Stimulated activated CD8-positive, alpha-beta memory T cell treated with anti-CD3 and anti-CD28 coated beads, Interleukin-4, amount 100 ng/mL, for 48 hours (primary cell): ENCODE results near the gene ITPA.
A peak's percentile ranks its signal among the peaks of the same experiment; 100 is the strongest.

Experiments
- DNase-seq: peaks from one replicate; pipeline ENCODE4 v3.0.0-alpha.2; 2020

ITPA gene

GRCh38 chr20:3229798-3230197 is 20.5 kb downstream of the ITPA start:
- DNase-seq, result no peak

- DNase-seq, result no peak
Observed at GRCh38 chr20:3231116-3231515, 21.8 kb downstream of the ITPA start.

DNA sequence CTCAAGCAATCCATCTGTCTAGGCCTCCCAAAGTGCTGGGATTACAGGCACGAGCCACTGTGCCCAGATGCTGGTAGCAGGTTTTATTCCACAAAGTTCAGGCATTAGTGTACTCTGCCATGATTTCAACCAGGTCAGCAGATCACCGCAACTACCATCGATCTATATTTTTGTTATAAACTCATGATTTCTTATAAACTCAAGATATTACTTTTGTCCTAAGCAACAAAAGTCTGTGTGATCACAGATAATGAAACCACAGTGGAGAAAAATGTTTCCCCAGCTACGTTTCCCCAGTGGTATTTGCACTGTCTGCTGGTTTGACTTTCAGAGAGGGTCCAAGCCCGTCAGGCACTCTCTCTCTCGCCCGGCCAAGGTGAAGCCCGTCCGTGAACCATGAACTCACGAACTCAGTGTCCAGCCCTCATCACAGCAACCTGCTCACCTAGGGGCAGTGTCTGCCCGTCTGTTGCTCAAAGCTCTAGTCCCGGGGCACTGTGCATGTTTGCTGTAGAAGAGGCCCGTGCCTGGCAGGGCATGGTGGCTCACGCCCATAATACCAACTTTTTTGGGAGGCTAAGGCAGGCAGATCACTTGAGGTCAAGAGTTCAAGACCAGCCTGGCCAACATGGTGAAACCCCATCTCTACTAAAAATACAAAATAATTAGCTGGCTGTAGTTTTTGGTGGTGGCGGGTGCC is 22.7 kb downstream of the ITPA start:
- no peak for DNase-seq

GRCh38 chr20:3233131-3233990 is 24.1 kb downstream of the ITPA start:
- DNase-seq, result no peak

- DNase-seq, result no peak
Observed at GRCh38 chr20:3233991-3234498, 24.7 kb downstream of the ITPA start.

DNA sequence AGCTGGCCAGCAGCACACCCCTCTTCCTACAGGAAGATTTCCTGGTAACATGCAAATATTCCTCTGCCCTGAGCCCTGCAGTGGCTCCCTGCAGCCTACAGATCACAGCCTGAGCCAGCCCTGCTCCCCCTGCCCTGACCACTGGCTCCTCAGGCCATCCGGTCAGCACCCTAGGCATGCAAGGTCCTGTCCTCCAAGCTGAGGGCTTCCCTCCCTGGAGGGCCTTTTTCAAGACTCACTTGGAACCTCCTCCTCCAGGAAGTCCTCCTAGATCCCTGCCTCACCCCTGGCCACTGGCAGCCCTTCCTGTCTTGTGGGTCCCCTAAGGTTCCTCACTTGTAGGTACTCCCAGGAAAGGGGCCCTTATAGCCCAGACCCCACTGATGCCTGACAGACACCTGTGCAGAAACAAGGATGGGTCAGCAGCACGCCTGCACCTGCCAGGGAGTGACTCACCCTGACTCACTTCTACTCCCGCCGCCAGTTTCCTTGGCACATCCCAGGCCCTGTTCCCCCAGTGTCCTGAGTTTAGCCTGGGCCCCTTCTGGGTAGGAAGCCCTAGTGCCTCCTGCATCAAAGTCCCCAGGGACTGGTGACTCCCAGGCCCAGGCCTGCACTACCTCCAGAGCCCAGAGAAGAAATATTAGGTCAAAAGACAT is 26.5 kb downstream of the ITPA start:
- no peak for DNase-seq

- DNase-seq, result no peak
Observed at GRCh38 chr20:3237011-3237957, 28.0 kb downstream of the ITPA start.

DNA sequence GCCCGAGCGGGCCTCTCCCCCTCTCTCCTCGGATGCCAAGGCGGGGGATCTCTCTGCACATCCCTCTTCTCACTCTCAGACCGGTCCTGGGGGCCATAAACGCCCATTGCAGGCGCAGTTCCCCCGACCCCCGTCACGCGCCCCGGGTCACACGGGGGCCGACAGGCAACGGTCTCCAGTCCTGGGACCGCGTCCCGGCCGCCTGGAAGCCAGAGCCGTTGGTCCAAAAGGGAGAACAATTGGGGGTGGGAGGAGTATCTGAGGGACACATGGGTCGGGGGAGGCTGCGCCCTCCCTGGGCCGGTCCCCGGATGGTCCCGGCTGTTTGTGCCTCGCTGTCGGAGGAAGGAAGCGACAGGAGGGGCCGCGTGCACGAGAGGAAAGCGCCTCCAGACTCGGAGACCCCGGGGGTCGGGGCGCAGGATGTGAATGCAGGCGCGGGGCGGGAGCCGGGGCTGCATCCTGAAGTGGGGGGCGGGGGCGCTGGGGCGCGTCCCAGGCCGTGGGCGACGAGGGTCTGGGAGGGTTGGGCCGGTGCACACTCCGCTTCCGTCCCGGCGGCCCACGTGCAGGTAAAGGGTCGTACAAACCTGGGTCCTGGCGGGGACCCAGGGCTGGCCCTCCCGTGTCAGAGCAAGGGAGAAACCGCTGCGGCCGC is 28.8 kb downstream of the ITPA start:
- no peak for DNase-seq

GRCh38 chr20:3238616-3239025 is 29.3 kb downstream of the ITPA start:
- DNase-seq, result peak; percentile 71

GRCh38 chr20:3239026-3239866 is 29.9 kb downstream of the ITPA start, which contains the start of gene SLC4A11:
Gene SLC4A11, minus strand, starts transcription at chr20:3239190. Its CDS starts 53 bp downstream, at chr20:3239137.
- DNase-seq, result peak; percentile 63

DNA sequence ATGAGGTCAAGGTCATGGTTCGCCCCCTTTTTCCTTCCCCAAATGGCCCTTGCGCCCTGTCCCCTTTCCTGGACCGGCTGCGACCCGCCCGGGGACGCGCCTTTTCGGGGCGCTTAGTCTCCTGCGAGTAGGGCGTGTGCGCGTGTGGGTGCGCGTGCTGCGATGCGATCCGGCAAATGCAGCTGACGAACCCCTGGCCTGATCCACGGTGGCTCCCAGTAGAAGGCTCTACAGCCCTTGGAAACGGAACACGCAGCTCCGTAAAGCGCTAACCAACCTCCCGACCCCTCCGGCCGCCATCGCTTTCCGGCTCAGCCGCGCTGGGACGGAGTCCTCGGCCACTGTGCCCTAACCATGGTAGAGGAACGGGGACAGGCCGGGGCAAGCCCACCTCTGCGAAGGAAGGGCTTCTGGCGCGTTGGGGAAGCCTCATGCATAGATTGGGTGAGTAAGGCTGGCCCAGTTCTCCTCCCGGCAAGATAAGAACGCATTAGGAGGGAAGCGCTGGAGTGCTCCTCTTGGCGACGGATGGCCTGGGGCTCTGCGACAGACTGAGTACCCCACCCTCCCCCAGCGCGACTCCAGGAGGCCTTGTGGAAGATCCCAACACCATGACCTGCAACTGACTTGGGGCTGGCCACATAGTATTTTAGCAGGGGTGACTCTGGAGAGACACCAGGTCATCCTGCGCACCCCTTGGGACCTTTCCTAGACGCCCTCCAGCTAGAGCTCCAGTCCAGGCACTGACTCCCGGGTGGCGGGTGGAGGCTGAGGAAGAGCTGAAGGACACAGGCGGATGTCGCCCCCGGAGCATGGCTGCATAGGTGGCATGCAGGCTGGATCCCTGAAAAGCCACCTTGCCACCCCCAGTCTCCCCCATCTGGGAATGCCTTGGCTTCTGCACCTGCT is 30.8 kb downstream of the ITPA start:
- DNase-seq, result no peak

GRCh38 chr20:3240776-3241363 is 31.6 kb downstream of the ITPA start:
- DNase-seq, result no peak

DNA sequence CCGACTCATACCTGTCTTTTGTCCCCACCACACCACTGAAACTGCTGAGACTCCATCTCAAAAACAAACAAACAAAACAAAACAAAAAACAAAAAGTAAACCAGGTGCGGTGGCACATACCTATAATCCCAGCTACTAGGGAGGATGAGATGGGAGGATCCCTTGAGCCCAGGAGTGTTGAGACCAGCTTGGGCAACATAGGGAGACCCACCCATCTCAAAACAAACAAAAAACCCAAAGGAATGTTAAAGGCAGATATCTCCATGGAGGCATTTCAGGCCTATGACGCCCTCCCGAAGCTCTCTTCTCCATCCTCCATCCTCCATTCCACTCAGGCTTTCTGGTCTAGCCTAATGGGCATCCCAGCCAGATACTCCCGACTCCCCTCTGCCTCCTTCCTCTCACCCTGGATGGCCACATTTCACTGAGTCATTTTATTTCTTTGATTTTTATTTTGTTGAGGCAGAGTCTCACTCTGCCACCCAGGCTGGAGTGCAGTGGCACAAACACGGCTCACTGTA is 32.9 kb downstream of the ITPA start:
- no peak for DNase-seq

- DNase-seq, result no peak
Observed at GRCh38 chr20:3243718-3244358, 34.5 kb downstream of the ITPA start.

GRCh38 chr20:3244613-3245012 is 35.3 kb downstream of the ITPA start:
- no peak for DNase-seq

- DNase-seq, result no peak
Observed at GRCh38 chr20:3245156-3245555, 35.9 kb downstream of the ITPA start.

- DNase-seq, result no peak
Observed at GRCh38 chr20:3245711-3246110, 36.4 kb downstream of the ITPA start.

DNA sequence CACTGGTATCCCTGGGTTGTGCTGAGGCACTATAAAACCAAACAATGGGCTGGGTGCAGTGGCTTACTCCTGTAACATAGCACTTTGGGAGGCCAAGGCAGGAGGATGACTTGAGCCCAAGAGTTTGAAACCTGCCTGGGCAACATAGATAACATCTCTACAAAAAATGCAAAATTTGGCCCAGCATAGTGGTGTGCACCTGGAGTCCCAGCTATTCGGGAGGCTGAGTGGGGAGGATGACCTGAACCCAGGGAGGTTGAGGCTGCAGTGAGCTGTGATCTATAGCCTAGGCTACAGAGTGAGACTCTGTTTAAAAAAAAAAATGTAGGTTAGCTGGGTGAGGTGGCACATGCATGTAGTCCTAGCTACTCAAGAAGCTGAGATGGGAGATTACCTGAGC is 37.4 kb downstream of the ITPA start:
- DNase-seq, result no peak
